OCI-LY7 (cell line): Measurements from ENCODE around the gene DCHS1.

Source experiments
- CTCF ChIP-seq: fragments of 200-600 bp; sonication (generic); conservative IDR thresholded peaks from 2 replicates; pipeline ENCODE4 v1.5.1; 2014; ENCODE audit warnings: mild to moderate bottlenecking, antibody characterized with exemption, low read length, moderate library complexity, mixed read lengths
- EZH2phosphoT487 ChIP-seq: fragments of 200-600 bp; sonication (generic); IDR thresholded peaks from 2 replicates; pipeline ENCODE4 v1.6.1; 2018; ENCODE audit warnings: low read depth, borderline replicate concordance, mild to moderate bottlenecking, mixed run types, antibody characterized with exemption, low read length, moderate library complexity, mixed read lengths

- no peak for TF ChIP-seq CTCF
- no peak for TF ChIP-seq EZH2phosphoT487
Observed at GRCh38 chr11:6602096-6602940, 53.3 kb downstream of the DCHS1 start.
